ENCODE results near the gene UBE2Q1. TPM values are rescaled to one million over a fixed set of nuclear protein-coding genes. Genes with fewer than 3 reads are reported as not detected.

The UBE2Q1 gene
- total and polyA plus RNA-seq, 2 of the 8 experiments (the other 6 are each of a cell fraction or from before 2014, with no cell fraction given), result 13.2 to 95.8 TPM

- TF ChIP-seq JUN (IDR thresholded peaks at IDR 0.05; ENCODE audit: low read depth, low read length), result no peak
- no peak for TF ChIP-seq CHD1 (IDR thresholded peaks at IDR 0.05; ENCODE audit: low read depth, low read length)
- no peak for TF ChIP-seq JUND (IDR thresholded peaks at IDR 0.05; ENCODE audit: low read length)
- no peak for TF ChIP-seq NRF1 (IDR thresholded peaks at IDR 0.05; ENCODE audit: low read depth, low read length)
- TF ChIP-seq CHD2 (IDR thresholded peaks at IDR 0.05; ENCODE audit: low read length), result no peak
- TF ChIP-seq GABPA (IDR thresholded peaks at IDR 0.05; ENCODE audit: borderline replicate concordance, insufficient read depth, low read length), result no peak
Observed at GRCh38 chr1:154567386-154568156, 9.1 kb upstream of the UBE2Q1 start, which contains the start of gene CHRNB2 (continued).

All from H1 (cell line).